Measurements from ENCODE around the gene NR1H3.
"Not testable (repeated sequence)": the region's sequence is repeated elsewhere in the genome, so short reads cannot be mapped to it uniquely, and the experiment has no call there.

Gene NR1H3

DNA sequence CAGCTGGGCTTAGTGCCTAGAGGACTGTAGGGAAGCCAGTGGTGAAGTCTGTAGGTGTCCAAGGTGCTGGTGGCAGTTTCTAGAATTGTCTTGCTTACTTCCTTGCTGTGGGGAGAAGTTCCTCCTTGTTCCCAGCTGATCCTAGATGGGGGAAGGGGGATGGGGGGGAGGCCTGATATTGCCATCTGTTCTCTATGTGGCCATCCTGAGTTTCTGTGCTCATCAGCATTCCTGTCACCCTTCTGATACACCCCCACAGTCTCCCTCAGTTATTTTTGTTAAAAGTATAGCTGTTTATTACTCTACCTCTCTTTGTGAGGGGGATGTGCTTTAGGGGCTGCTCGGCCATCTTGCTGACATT is 48.7 kb downstream of the NR1H3 start:
- no peak for DNase-seq (ENCODE audit: low read depth)

- no peak for DNase-seq (ENCODE audit: low read depth)
These were observed 50.4 kb downstream of the NR1H3 start for GRCh38 chr11:47308050-47308823.

GRCh38 chr11:47314992-47315391 is 57.2 kb downstream of the NR1H3 start:
- DNase-seq (ENCODE audit: low read depth) = no peak

- DNase-seq (ENCODE audit: low read depth) = not testable (repeated sequence)
These were observed 58.7 kb downstream of the NR1H3 start for GRCh38 chr11:47316501-47316900.

DNA sequence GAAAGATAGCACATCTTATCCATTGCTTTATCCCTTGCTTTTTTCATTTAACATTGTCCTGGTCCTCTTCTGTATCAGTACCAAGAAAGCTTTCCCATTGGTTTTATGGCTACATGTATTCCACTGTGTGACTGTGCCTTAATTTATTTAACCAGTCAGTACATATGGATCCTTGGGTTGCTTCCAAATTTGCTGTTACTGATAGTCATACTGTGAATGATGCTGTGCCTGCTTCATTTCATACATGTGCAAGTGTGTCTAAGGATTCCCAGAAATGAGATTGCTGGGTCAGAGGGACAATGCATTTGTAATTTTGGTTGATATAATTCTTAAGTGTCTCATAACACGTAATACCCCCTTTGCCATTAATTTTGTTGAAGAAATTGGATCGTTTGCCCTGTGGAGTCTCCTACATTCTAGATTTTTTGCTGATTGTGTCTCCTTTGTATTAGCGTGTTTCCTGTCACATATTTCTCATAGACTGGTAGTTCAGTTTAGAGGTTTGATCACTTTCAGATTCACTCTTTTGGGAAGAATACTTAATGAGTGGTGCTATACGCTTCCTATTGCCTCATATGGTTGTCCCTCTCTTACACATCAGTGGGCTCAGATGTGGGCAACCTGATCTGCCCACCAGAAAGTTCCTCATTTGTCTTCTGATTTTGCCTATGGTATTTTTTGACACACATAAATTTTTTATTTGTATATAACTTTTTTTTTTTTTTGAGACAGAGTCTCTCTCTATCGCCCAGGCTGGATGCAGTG is 59.5 kb downstream of the NR1H3 start:
- DNase-seq (ENCODE audit: low read depth) = no peak

DNA sequence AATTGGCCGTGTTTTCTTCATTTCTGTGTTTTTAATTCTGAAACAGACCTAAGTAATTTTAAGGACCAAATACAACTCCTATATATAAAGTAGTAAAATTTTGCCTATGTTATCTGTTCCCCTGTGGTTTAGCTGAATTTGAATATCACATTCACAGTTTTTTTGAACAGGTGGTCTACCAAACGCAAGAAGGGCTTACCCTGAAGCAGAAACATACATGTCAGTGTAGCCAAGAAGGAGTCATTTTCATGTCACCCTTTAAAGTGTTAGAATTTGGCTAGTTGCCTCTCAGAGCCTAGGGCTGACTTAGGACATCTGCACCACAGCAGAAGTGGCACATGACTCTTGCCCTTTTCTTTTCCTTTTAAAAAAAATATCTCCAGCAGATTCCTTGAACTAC is 60.4 kb downstream of the NR1H3 start:
- DNase-seq (ENCODE audit: low read depth) = no peak

Measured in HS-27A (cell line).